ENCODE data around the gene PRDM16.

The PRDM16 gene

GRCh38 chr1:3155926-3156220 lies 86.9 kb downstream of the PRDM16 start:
- DNase-seq (ENCODE audit: low spot score) = no peak
- CTCF ChIA-PET = no interaction called here
- no peak for TF ChIP-seq CTCF (conservative IDR thresholded peaks at IDR 0.05; ENCODE audit: low read depth)
- POLR2A ChIA-PET (ENCODE audit: low non-redundant PET) = no interaction called here
- no peak overlapping the region for H3K27ac ChIP-seq

- no peak for DNase-seq (ENCODE audit: low spot score)
- ChIA-PET POLR2A (ENCODE audit: low non-redundant PET) (no interaction called here), CTCF (no interaction called here)
- no peak for TF ChIP-seq CTCF (conservative IDR thresholded peaks at IDR 0.05; ENCODE audit: low read depth)
- H3K27ac ChIP-seq = no peak overlapping the region
Measured at GRCh38 chr1:3156936-3157335, 87.9 kb downstream of the PRDM16 start.

- no peak for DNase-seq (ENCODE audit: low spot score)
- TF ChIP-seq CTCF (conservative IDR thresholded peaks at IDR 0.05; ENCODE audit: low read depth) = no peak
- CTCF ChIA-PET = no interaction called here
- POLR2A ChIA-PET (ENCODE audit: low non-redundant PET) = no interaction called here
- H3K27ac ChIP-seq = no peak overlapping the region
Measured at GRCh38 chr1:3158347-3158746, 89.3 kb downstream of the PRDM16 start.

GRCh38 chr1:3159121-3159520 lies 90.1 kb downstream of the PRDM16 start:
- ChIA-PET CTCF (no interaction called here), POLR2A (ENCODE audit: low non-redundant PET) (no interaction called here)
- H3K27ac ChIP-seq = no peak overlapping the region
- DNase-seq (ENCODE audit: low spot score) = no peak
- TF ChIP-seq CTCF (conservative IDR thresholded peaks at IDR 0.05; ENCODE audit: low read depth) = no peak

GRCh38 chr1:3159996-3160395 lies 91.0 kb downstream of the PRDM16 start:
- POLR2A ChIA-PET (ENCODE audit: low non-redundant PET) = no interaction called here
- CTCF ChIA-PET = no interaction called here
- DNase-seq (ENCODE audit: low spot score) = no peak
- H3K27ac ChIP-seq = no peak overlapping the region
- TF ChIP-seq CTCF (conservative IDR thresholded peaks at IDR 0.05; ENCODE audit: low read depth) = no peak

GRCh38 chr1:3160647-3161145 lies 91.7 kb downstream of the PRDM16 start:
- POLR2A ChIA-PET (ENCODE audit: low non-redundant PET) = no interaction called here
- H3K27ac ChIP-seq = no peak overlapping the region
- DNase-seq (ENCODE audit: low spot score) = no peak
- CTCF ChIA-PET = no interaction called here
- TF ChIP-seq CTCF (conservative IDR thresholded peaks at IDR 0.05; ENCODE audit: low read depth) = no peak

GRCh38 chr1:3161176-3161840 lies 92.3 kb downstream of the PRDM16 start:
- no peak for TF ChIP-seq CTCF (conservative IDR thresholded peaks at IDR 0.05; ENCODE audit: low read depth)
- POLR2A ChIA-PET (ENCODE audit: low non-redundant PET) = no interaction called here
- no peak for DNase-seq (ENCODE audit: low spot score)
- no peak overlapping the region for H3K27ac ChIP-seq
- CTCF ChIA-PET = no interaction called here
